Measurements from ENCODE around the gene FEZ2. TPM values are rescaled to one million over a fixed set of nuclear protein-coding genes. Genes with fewer than 3 reads are reported as not detected.

The FEZ2 gene
- total and polyA plus RNA-seq, 2 of the 8 experiments (the other 6 are each of a cell fraction or from before 2014, with no cell fraction given): 7.5 to 16.4 TPM

DNA sequence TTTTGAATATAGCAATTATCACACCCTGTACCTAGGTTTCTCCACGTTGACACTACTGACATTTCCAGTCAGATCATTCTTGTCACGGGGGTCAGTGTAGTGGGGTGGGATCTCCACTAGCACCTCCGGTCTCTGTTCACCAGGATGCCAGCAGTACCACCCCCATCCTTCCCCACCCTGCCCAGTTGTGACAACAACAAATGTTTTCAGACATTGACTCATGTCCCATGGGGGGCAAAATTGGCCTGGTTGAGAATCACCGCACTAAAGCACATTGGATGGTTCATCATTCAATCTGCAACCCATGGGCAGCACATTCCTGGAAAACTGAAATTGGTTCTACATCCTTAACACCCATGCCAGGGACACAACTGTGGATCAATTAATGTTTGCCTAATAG lies 32.3 kb downstream of the FEZ2 start:
- H3K23ac ChIP-seq (ENCODE audit: insufficient read length): no peak overlapping the region
- no peaks in the 10 kb centered on the region for H3K36me3 ChIP-seq (ENCODE audit: control insufficient read depth in 2 of 4, insufficient read depth in 4 of 4, low read length in 3 of 4)
- no peak overlapping the region for H3K4me2 ChIP-seq (ENCODE audit: insufficient read depth in 1 of 2, low read depth in 2 of 2, low read length in 2 of 2)
- peaks cover 0 to 3% (median 1%) of the 10 kb centered on the region in 4 experiments; a peak in 2 of 7 replicates for H3K4me1 ChIP-seq (replicated peaks in 1 of 4; ENCODE audit: control insufficient read depth in 3 of 4, insufficient read depth in 4 of 4, low read length in 3 of 4)
- H3K9ac ChIP-seq (replicated peaks in 1 of 4; ENCODE audit: extremely low read depth in 1 of 4, low read depth in 3 of 4, low read length in 3 of 4): no peak overlapping the region
- CTCF ChIA-PET (ENCODE audit: partially characterized antibody): interaction anchor here (1.2 kb wide), 2 partner anchors 9 to 14 kb away, joined by 3 read pairs; no protein-coding TSS in a partner anchor
- no peak overlapping the region for H3K18ac ChIP-seq (ENCODE audit: extremely low read depth, low read length)
- no peaks in the 10 kb centered on the region for H3K9me3 ChIP-seq (ENCODE audit: insufficient read depth in 2 of 2, low read depth in 1 of 2, low read length in 1 of 2)
- no peak overlapping the region for H2BK12ac ChIP-seq (ENCODE audit: low read depth, low read length)
- H3K4ac ChIP-seq (replicated peaks; ENCODE audit: insufficient read length, low read depth, low read length): no peak overlapping the region
- no peak overlapping the region for H2BK120ac ChIP-seq (replicated peaks; ENCODE audit: low read depth, low read length)
- H3K56ac ChIP-seq (replicated peaks; ENCODE audit: insufficient read length, low read depth, low read length): no peak overlapping the region
- H4K5ac ChIP-seq (ENCODE audit: insufficient read length, low read depth, low read length): no peak overlapping the region
- WGBS, 2 experiments (ENCODE audit: extremely low coverage in 1 of 2, insufficient coverage in 1 of 2, insufficient read length in 1 of 2, insufficient replicate concordance in 2 of 2, low coverage in 1 of 2, low lambda C conversion rate in 2 of 2, missing lambda C conversion rate in 1 of 2): 98% methylated on average over 4 of the region's 4 CpGs; no CpG with 5 or more reads in 1 of the 2 experiments
- POLR2A ChIA-PET (ENCODE audit: partially characterized antibody): no interaction called here
- 0 out of 4 replicates have a peak, but pooled peaks cover 0 to 2% of the 10 kb centered on the region in 2 experiments for H3K79me2 ChIP-seq (ENCODE audit: control insufficient read depth in 1 of 2, insufficient read depth in 2 of 2, low read length in 2 of 2)
- peaks cover 3% of the 10 kb centered on the region; the same call in 1 of the 2 replicates for H3K79me1 ChIP-seq (ENCODE audit: low read depth, low read length)
- H3K4me3 ChIP-seq (ENCODE audit: extremely low read depth in 1 of 4, insufficient read depth in 2 of 4, low read depth in 3 of 4, low read length in 4 of 4): no peak overlapping the region
- H2BK5ac ChIP-seq (ENCODE audit: low read depth, low read length): no peak overlapping the region
- H2AFZ ChIP-seq (ENCODE audit: low read length): no peak overlapping the region
- H3K23me2 ChIP-seq (ENCODE audit: low read depth, low read length): no peaks in the 10 kb centered on the region
- H2AK5ac ChIP-seq (ENCODE audit: low read depth, low read length): no peak overlapping the region
- DNase-seq (ENCODE audit: low read depth in 1 of 2, low spot score in 2 of 2) (no peak), FAIRE-seq (no peak)
- no peak overlapping the region for H2BK20ac ChIP-seq (ENCODE audit: low read length)
- H2BK15ac ChIP-seq (ENCODE audit: low read length): no peak overlapping the region
- H4K20me1 ChIP-seq (replicated peaks in 1 of 2; ENCODE audit: control insufficient read depth in 1 of 2, insufficient read depth in 2 of 2, low read length in 2 of 2): no peaks in the 10 kb centered on the region
- H3K27ac ChIP-seq (ENCODE audit: low read depth, low read length): no peak overlapping the region
- no peaks in the 10 kb centered on the region for H3K27me3 ChIP-seq (replicated peaks in 1 of 4; ENCODE audit: control insufficient read depth in 3 of 4, extremely low read depth in 1 of 4, insufficient read depth in 3 of 4, low read length in 3 of 4)
- H3K14ac ChIP-seq (ENCODE audit: insufficient read length): no peak overlapping the region
- no peak overlapping the region for H4K8ac ChIP-seq (ENCODE audit: extremely low read depth, insufficient read depth, low read length)
- H4K91ac ChIP-seq (replicated peaks; ENCODE audit: insufficient read length, low read length): no peak overlapping the region
- TF ChIP-seq HDAC2 (IDR thresholded peaks at IDR 0.05; ENCODE audit: borderline replicate concordance in 1 of 2, low read depth in 2 of 2, low read length in 2 of 2) (no peak), CBX8 (IDR thresholded peaks at IDR 0.05; ENCODE audit: borderline replicate concordance, low read depth, low read length) (no peak), SUZ12 (IDR thresholded peaks at IDR 0.05; ENCODE audit: low read length) (no peak), PHF8 (conservative IDR thresholded peaks at IDR 0.05; ENCODE audit: low read depth, low read length) (no peak), CHD2 (IDR thresholded peaks at IDR 0.05; ENCODE audit: low read length) (no peak), SP4 (IDR thresholded peaks at IDR 0.05; ENCODE audit: low read length) (no peak), RFX5 (IDR thresholded peaks at IDR 0.05; ENCODE audit: borderline replicate concordance, low read depth, low read length) (no peak)
- TF ChIP-seq, protein P1, sequence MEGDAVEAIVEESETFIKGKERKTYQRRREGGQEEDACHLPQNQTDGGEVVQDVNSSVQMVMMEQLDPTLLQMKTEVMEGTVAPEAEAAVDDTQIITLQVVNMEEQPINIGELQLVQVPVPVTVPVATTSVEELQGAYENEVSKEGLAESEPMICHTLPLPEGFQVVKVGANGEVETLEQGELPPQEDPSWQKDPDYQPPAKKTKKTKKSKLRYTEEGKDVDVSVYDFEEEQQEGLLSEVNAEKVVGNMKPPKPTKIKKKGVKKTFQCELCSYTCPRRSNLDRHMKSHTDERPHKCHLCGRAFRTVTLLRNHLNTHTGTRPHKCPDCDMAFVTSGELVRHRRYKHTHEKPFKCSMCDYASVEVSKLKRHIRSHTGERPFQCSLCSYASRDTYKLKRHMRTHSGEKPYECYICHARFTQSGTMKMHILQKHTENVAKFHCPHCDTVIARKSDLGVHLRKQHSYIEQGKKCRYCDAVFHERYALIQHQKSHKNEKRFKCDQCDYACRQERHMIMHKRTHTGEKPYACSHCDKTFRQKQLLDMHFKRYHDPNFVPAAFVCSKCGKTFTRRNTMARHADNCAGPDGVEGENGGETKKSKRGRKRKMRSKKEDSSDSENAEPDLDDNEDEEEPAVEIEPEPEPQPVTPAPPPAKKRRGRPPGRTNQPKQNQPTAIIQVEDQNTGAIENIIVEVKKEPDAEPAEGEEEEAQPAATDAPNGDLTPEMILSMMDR (IDR thresholded peaks at IDR 0.05; ENCODE audit: control extremely low read depth in 1 of 3, insufficient read depth in 1 of 3, low read depth in 1 of 3, low read length in 3 of 3): no peak
- TF ChIP-seq, protein P2, sequence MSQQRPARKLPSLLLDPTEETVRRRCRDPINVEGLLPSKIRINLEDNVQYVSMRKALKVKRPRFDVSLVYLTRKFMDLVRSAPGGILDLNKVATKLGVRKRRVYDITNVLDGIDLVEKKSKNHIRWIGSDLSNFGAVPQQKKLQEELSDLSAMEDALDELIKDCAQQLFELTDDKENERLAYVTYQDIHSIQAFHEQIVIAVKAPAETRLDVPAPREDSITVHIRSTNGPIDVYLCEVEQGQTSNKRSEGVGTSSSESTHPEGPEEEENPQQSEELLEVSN (IDR thresholded peaks at IDR 0.05): no peak
- TF ChIP-seq, protein P3, sequence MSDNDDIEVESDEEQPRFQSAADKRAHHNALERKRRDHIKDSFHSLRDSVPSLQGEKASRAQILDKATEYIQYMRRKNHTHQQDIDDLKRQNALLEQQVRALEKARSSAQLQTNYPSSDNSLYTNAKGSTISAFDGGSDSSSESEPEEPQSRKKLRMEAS (IDR thresholded peaks at IDR 0.05): no peak
